Measurements from ENCODE around the gene NMT2. TPM values are rescaled to one million over a fixed set of nuclear protein-coding genes. Genes with fewer than 3 reads are reported as not detected.
A peak's percentile ranks its signal among the peaks of the same experiment; 100 is the strongest.

The NMT2 gene
- total and polyA plus RNA-seq, 2 of the 4 experiments (the other 2 are of a cell fraction), result 18.7 to 41.0 TPM

DNA sequence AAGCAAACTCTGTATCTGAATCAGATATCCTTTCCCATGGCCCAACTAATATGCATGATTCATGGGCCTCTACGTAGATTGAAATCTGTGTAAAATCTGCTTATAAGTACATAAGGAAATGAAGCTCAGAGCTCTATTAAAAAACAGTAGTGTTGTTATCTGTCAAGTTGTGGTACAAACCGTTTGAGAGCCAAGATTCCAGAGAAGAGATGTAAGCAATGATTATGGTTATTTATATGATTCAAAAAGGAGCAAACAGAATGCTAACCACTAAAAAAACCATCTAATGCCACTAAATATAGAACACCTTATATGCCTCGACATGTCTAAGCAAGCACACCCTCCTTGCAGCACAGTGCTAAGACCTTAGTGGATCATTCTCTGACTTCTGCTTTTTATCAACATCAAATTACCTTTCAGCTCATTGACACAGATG lies 44.7 kb downstream of the NMT2 start:
- peaks cover 2% of the 10 kb centered on the region; the same call in 1 of the 2 replicates for H3K9me1 ChIP-seq (ENCODE audit: insufficient read depth, low read length)
- H2AK5ac ChIP-seq (ENCODE audit: low read depth, low read length), result no peak overlapping the region
- intact Hi-C loops (cut with micrococcal nuclease) (no loop called here), in situ Hi-C loops (cut with MboI; ENCODE audit: low sequenced_read_pairs) (no loop called here), dilution Hi-C loops (cut with HindIII; ENCODE audit: low sequenced_read_pairs, unreplicated experiment) (no loop called here)
- no peak overlapping the region for H2AK9ac ChIP-seq (replicated peaks; ENCODE audit: low read depth, low read length, poor library complexity)
- no peak overlapping the region for H3K23ac ChIP-seq (ENCODE audit: low read depth, low read length)
- peak overlapping the region; percentile 39; the same call in 1 of the 2 replicates for H3K18ac ChIP-seq (ENCODE audit: low read depth, low read length)
- H3K4me3 ChIP-seq (ENCODE audit: insufficient read depth, low read depth, low read length), result no peak overlapping the region
- peaks cover 2 to 11% of the 10 kb centered on the region in 2 experiments; a peak in 3 of 4 replicates for H3K79me1 ChIP-seq (ENCODE audit: low read depth in 1 of 2, low read length in 2 of 2)
- DNase-seq, result peak; percentile 86
- peak overlapping the region; percentile 56; the same call in 1 of the 2 replicates for H3K4ac ChIP-seq (ENCODE audit: low read depth, low read length)
- peak; percentile 62 for ATAC-seq (ENCODE audit: low read depth)
- H2AFZ ChIP-seq (replicated peaks; ENCODE audit: low read length, poor library complexity), result no peak overlapping the region
- peak overlapping the region; percentile 34 for H3K14ac ChIP-seq (replicated peaks; ENCODE audit: low read depth, low read length)
- H3K9me3 ChIP-seq (ENCODE audit: control insufficient read depth, insufficient read depth, low read length), result no peaks in the 10 kb centered on the region
- H4K8ac ChIP-seq (ENCODE audit: low read depth in 2 of 2, low read length in 2 of 2), result peak overlapping the region in 1 of 2 experiments; percentile 59; a peak in 2 of 4 replicates
- peaks cover 7% of the 10 kb centered on the region for H3K4me1 ChIP-seq (ENCODE audit: control insufficient read depth, insufficient read depth, low read length)
- no TSS peak for BruUV-seq (replicated peaks)
- peak overlapping the region; percentile 83 for H2BK5ac ChIP-seq (ENCODE audit: low read depth, low read length, poor library complexity, severe bottlenecking)
- POLR2A ChIA-PET (ENCODE audit: unreplicated experiment), result no interaction called here
- 33% methylated on average over 1 of the region's 3 CpGs; no CpG with 5 or more reads in 1 of the 2 experiments for WGBS, 2 experiments (ENCODE audit: extremely low coverage in 2 of 2, insufficient read length in 1 of 2)
- no peak overlapping the region for H3K4me2 ChIP-seq (ENCODE audit: low read depth, low read length)
- H2BK20ac ChIP-seq (ENCODE audit: low read depth, low read length), result peak overlapping the region; percentile 58; the same call in 1 of the 2 replicates
- H3K36me3 ChIP-seq (ENCODE audit: control insufficient read depth, insufficient read depth, low read length), result peaks cover 13% of the 10 kb centered on the region
- no peaks in the 10 kb centered on the region for H3K27me3 ChIP-seq (ENCODE audit: control insufficient read depth, insufficient read depth, low read length)
- H4K5ac ChIP-seq (ENCODE audit: low read depth, low read length), result peak overlapping the region; percentile 50; the same call in 1 of the 2 replicates
- 0 out of 3 replicates have a peak overlapping the region, but pooled peaks have one; percentile 7 for H2BK15ac ChIP-seq (ENCODE audit: low read depth, low read length)
- no peaks in the 10 kb centered on the region for H4K20me1 ChIP-seq (ENCODE audit: insufficient read depth, low read length)
- no peak overlapping the region for H3K27ac ChIP-seq (ENCODE audit: insufficient read depth, low read length)
- H2BK120ac ChIP-seq (ENCODE audit: low read depth, low read length), result peak overlapping the region; percentile 78; the same call in 1 of the 2 replicates
- no peak overlapping the region for H4K91ac ChIP-seq (ENCODE audit: insufficient read depth, low read depth, low read length)
- no peak overlapping the region for H3K9ac ChIP-seq (ENCODE audit: low read depth, low read length)
- no peak for TF ChIP-seq MAZ (IDR thresholded peaks at IDR 0.05; ENCODE audit: borderline replicate concordance, low read depth, low read length)
- no peak for TF ChIP-seq SMC3 (IDR thresholded peaks at IDR 0.05; ENCODE audit: low read depth, low read length)
- TF ChIP-seq, protein P1, sequence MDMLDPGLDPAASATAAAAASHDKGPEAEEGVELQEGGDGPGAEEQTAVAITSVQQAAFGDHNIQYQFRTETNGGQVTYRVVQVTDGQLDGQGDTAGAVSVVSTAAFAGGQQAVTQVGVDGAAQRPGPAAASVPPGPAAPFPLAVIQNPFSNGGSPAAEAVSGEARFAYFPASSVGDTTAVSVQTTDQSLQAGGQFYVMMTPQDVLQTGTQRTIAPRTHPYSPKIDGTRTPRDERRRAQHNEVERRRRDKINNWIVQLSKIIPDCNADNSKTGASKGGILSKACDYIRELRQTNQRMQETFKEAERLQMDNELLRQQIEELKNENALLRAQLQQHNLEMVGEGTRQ (IDR thresholded peaks at IDR 0.05; ENCODE audit: low read depth, low read length), result no peak
- no peak for TF ChIP-seq CEBPB (IDR thresholded peaks at IDR 0.05; ENCODE audit: low read depth, low read length)
- no peak for TF ChIP-seq RCOR1 (IDR thresholded peaks at IDR 0.05; ENCODE audit: insufficient replicate concordance, low read length)
- no peak for TF ChIP-seq BHLHE40 (IDR thresholded peaks at IDR 0.05; ENCODE audit: low read depth, low read length)
- TF ChIP-seq FOS (IDR thresholded peaks at IDR 0.05; ENCODE audit: low read depth, low read length), result no peak
- TF ChIP-seq, protein P2, sequence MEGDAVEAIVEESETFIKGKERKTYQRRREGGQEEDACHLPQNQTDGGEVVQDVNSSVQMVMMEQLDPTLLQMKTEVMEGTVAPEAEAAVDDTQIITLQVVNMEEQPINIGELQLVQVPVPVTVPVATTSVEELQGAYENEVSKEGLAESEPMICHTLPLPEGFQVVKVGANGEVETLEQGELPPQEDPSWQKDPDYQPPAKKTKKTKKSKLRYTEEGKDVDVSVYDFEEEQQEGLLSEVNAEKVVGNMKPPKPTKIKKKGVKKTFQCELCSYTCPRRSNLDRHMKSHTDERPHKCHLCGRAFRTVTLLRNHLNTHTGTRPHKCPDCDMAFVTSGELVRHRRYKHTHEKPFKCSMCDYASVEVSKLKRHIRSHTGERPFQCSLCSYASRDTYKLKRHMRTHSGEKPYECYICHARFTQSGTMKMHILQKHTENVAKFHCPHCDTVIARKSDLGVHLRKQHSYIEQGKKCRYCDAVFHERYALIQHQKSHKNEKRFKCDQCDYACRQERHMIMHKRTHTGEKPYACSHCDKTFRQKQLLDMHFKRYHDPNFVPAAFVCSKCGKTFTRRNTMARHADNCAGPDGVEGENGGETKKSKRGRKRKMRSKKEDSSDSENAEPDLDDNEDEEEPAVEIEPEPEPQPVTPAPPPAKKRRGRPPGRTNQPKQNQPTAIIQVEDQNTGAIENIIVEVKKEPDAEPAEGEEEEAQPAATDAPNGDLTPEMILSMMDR (conservative IDR thresholded peaks at IDR 0.05; ENCODE audit: low read depth, low read length), result no peak
- TF ChIP-seq MAFK (IDR thresholded peaks at IDR 0.05; ENCODE audit: low read depth, low read length), result no peak
- CTCF ChIA-PET, result interaction anchor here (0.9 kb wide), 1 partner anchor 18 kb away, joined by 4 read pairs; no protein-coding TSS in a partner anchor
- no peak overlapping the region; the same call in 1 of the 2 replicates for H3K56ac ChIP-seq (ENCODE audit: extremely low read depth, insufficient read depth, low read length)
